Measurements from ENCODE around the gene ADAM8.
"Not testable (repeated sequence)": the region's sequence is repeated elsewhere in the genome, so short reads cannot be mapped to it uniquely, and the experiment has no call there.

The ADAM8 gene

GRCh38 chr10:133231244-133231945 is 45.3 kb downstream of the ADAM8 start:
- no peak for DNase-seq (ENCODE audit: low read depth in 2 of 2)

GRCh38 chr10:133230387-133231195 is 46.1 kb downstream of the ADAM8 start:
- DNase-seq (ENCODE audit: low read depth in 2 of 2), result no peak

- DNase-seq (ENCODE audit: low read depth in 2 of 2), result no peak
These were observed 46.7 kb downstream of the ADAM8 start, which contains the start of gene UTF1 for GRCh38 chr10:133230044-133230361. Gene UTF1 (plus strand): TSS chr10:133230217. CDS start chr10:133230289, 72 bp downstream.

GRCh38 chr10:133229265-133230043 is 47.2 kb downstream of the ADAM8 start:
- no peak for DNase-seq (ENCODE audit: low read depth in 2 of 2)

- DNase-seq (ENCODE audit: low read depth in 2 of 2), result no peak
These were observed 49.4 kb downstream of the ADAM8 start for GRCh38 chr10:133227256-133227655.

- DNase-seq (ENCODE audit: low read depth in 2 of 2), result no peak
These were observed 50.3 kb downstream of the ADAM8 start for GRCh38 chr10:133226251-133226808.

GRCh38 chr10:133225707-133226191 is 50.9 kb downstream of the ADAM8 start:
- DNase-seq (ENCODE audit: low read depth in 2 of 2), result no peak

GRCh38 chr10:133224756-133225372 is 51.8 kb downstream of the ADAM8 start:
- no peak for DNase-seq (ENCODE audit: low read depth in 2 of 2)

- DNase-seq (ENCODE audit: low read depth in 2 of 2), result no peak
These were observed 52.6 kb downstream of the ADAM8 start for GRCh38 chr10:133224076-133224475.

- DNase-seq (ENCODE audit: low read depth in 2 of 2), result not testable (repeated sequence)
These were observed 54.9 kb downstream of the ADAM8 start for GRCh38 chr10:133221756-133222155.

GRCh38 chr10:133221331-133221730 is 55.3 kb downstream of the ADAM8 start:
- no peak for DNase-seq (ENCODE audit: low read depth in 2 of 2)

- no peak for DNase-seq (ENCODE audit: low read depth in 2 of 2)
These were observed 56.9 kb downstream of the ADAM8 start for GRCh38 chr10:133219782-133220181.

- no peak for DNase-seq (ENCODE audit: low read depth in 2 of 2)
These were observed 57.8 kb downstream of the ADAM8 start for GRCh38 chr10:133218891-133219290.

GRCh38 chr10:133217800-133218589 is 58.7 kb downstream of the ADAM8 start:
- DNase-seq (ENCODE audit: low read depth in 2 of 2), result no peak

- no peak for DNase-seq (ENCODE audit: low read depth in 2 of 2)
These were observed 59.9 kb downstream of the ADAM8 start for GRCh38 chr10:133216776-133217175.

- no peak for DNase-seq (ENCODE audit: low read depth in 2 of 2)
These were observed 61.1 kb downstream of the ADAM8 start for GRCh38 chr10:133215586-133215985.

- DNase-seq (ENCODE audit: low read depth in 2 of 2), result no peak
These were observed 61.9 kb downstream of the ADAM8 start for GRCh38 chr10:133214468-133215410.

GRCh38 chr10:133213641-133214467 is 62.8 kb downstream of the ADAM8 start:
- no peak for DNase-seq (ENCODE audit: low read depth in 2 of 2)
